H9 (cell line): ENCODE results near the gene SHISA9. TPM values are rescaled to one million over a fixed set of nuclear protein-coding genes. Genes with fewer than 3 reads are reported as not detected.

Experiments
- DNase-seq: peaks from one replicate; pipeline ENCODE4 v3.0.0-alpha.2; 2017
- H2AFZ ChIP-seq: one replicate; pipeline ENCODE4 v1.6.1; 2013; ENCODE audit warnings: mild to moderate bottlenecking, low read length, control low read depth, moderate library complexity
- H2AK5ac ChIP-seq: 2 replicates; pipeline ENCODE4 v1.6.1; 2013; ENCODE audit warnings: low read length, control low read depth, mixed read lengths; ENCODE audit not compliant: insufficient read length
- H2BK120ac ChIP-seq: one replicate; pipeline ENCODE4 v1.6.1; 2013; ENCODE audit warnings: low read depth, mild to moderate bottlenecking, low read length, control low read depth, inconsistent platforms; ENCODE audit not compliant: poor library complexity, severe bottlenecking
- H2BK12ac ChIP-seq: 2 replicates; pipeline ENCODE4 v1.6.1; 2013; ENCODE audit warnings: low read length, control low read depth, mixed read lengths, low read depth; ENCODE audit not compliant: insufficient read length
- H2BK15ac ChIP-seq: 2 replicates; pipeline ENCODE4 v1.6.1; 2013; ENCODE audit warnings: low read depth, low read length, control low read depth
- H2BK20ac ChIP-seq: one replicate; pipeline ENCODE4 v1.6.1; 2013; ENCODE audit warnings: low read depth, mild to moderate bottlenecking, low read length, control low read depth, inconsistent platforms; ENCODE audit not compliant: poor library complexity, severe bottlenecking
- H2BK5ac ChIP-seq: 2 replicates; pipeline ENCODE4 v1.6.1; 2013; ENCODE audit warnings: low read length, control low read depth, mixed read lengths; ENCODE audit not compliant: insufficient read length
- H3K14ac ChIP-seq: 2 replicates; pipeline ENCODE4 v1.6.1; 2013; ENCODE audit warnings: low read length, control low read depth; ENCODE audit not compliant: insufficient read depth
- H3K18ac ChIP-seq: 2 replicates; pipeline ENCODE4 v1.6.1; 2013; ENCODE audit warnings: low read depth, mild to moderate bottlenecking, mixed read lengths, low read length, control low read depth; ENCODE audit not compliant: insufficient read length
- H3K23ac ChIP-seq: 2 replicates; pipeline ENCODE4 v1.6.1; 2013; ENCODE audit warnings: low read length, control low read depth, mixed read lengths, low read depth; ENCODE audit not compliant: insufficient read length
- H3K23me2 ChIP-seq: 2 replicates; pipeline ENCODE4 v1.6.1; 2013; ENCODE audit warnings: low read depth, mild to moderate bottlenecking, mixed read lengths, low read length, control low read depth; ENCODE audit not compliant: insufficient read length, poor library complexity, severe bottlenecking
- H3K27ac ChIP-seq: 2 replicates; pipeline ENCODE4 v1.5.1; 2013; ENCODE audit warnings: low read length, control low read depth, mixed read lengths, low read depth; ENCODE audit not compliant: insufficient read length
- H3K27me3 ChIP-seq: 2 replicates; pipeline ENCODE4 v1.6.1; 2013; ENCODE audit warnings: low read length, control low read depth, inconsistent platforms; ENCODE audit not compliant: insufficient read depth
- H3K4ac ChIP-seq: 2 replicates; pipeline ENCODE4 v1.6.1; 2013; ENCODE audit warnings: low read depth, mild to moderate bottlenecking, control low read depth, inconsistent platforms, low read length, moderate library complexity
- H3K4me1 ChIP-seq: 2 replicates; pipeline ENCODE4 v1.6.1; 2013; ENCODE audit warnings: low read length, control low read depth, inconsistent platforms; ENCODE audit not compliant: insufficient read depth
- H3K4me2 ChIP-seq: 2 replicates; pipeline ENCODE4 v1.6.1; 2013; ENCODE audit warnings: low read length, control low read depth, mixed read lengths; ENCODE audit not compliant: insufficient read length, insufficient read depth
- H3K56ac ChIP-seq: 2 replicates; pipeline ENCODE4 v1.6.1; 2013; ENCODE audit warnings: low read depth, mild to moderate bottlenecking, mixed read lengths, low read length, control low read depth; ENCODE audit not compliant: insufficient read length
- H3K79me1 ChIP-seq: 2 replicates; pipeline ENCODE4 v1.6.1; 2013; ENCODE audit warnings: low read depth, mild to moderate bottlenecking, moderate library complexity, low read length, control low read depth, inconsistent platforms; ENCODE audit not compliant: insufficient read depth, poor library complexity, severe bottlenecking
- H3K79me2 ChIP-seq: 2 replicates; pipeline ENCODE4 v1.6.1; 2013; ENCODE audit warnings: low read length, control low read depth, inconsistent platforms; ENCODE audit not compliant: insufficient read depth
- H3K9ac ChIP-seq: 2 replicates; pipeline ENCODE4 v1.6.1; 2013; ENCODE audit warnings: low read length, control low read depth, mixed read lengths; ENCODE audit not compliant: insufficient read length; ENCODE audit errors: extremely low read depth
- H3K9me3 ChIP-seq: one replicate; pipeline ENCODE4 v1.6.1; 2013; ENCODE audit warnings: low read depth, low read length, inconsistent platforms; ENCODE audit not compliant: control insufficient read depth
- H3T11ph ChIP-seq: one replicate; pipeline ENCODE4 v1.6.1; 2013; ENCODE audit warnings: mild to moderate bottlenecking, low read length, control low read depth, inconsistent platforms
- H4K20me1 ChIP-seq: one replicate; pipeline ENCODE4 v1.6.1; 2013; ENCODE audit not compliant: control insufficient read depth, insufficient read length, insufficient read depth
- H4K5ac ChIP-seq: 2 replicates; pipeline ENCODE4 v1.6.1; 2013; ENCODE audit warnings: low read depth, mild to moderate bottlenecking, mixed read lengths, low read length, control low read depth; ENCODE audit not compliant: insufficient read length
- H4K8ac ChIP-seq: replicated peaks from 2 replicates; pipeline ENCODE4 v1.6.1; 2013; ENCODE audit warnings: low read length, control low read depth, mixed read lengths, low read depth; ENCODE audit not compliant: insufficient read length
- H4K91ac ChIP-seq: 2 replicates; pipeline ENCODE4 v1.6.1; 2013; ENCODE audit warnings: low read depth, mild to moderate bottlenecking, moderate library complexity, mixed read lengths, low read length, control low read depth; ENCODE audit not compliant: insufficient read length
- H3K27ac Mint-ChIP-seq, 3 experiments: 2 replicates in 2 of 3; 3 replicates in 1 of 3; pipeline ENCODE4 v1.8.0; 2020 to 2021; ENCODE audit warnings: mixed read lengths in 3 of 3, mild to moderate bottlenecking in 1 of 3, moderate library complexity in 1 of 3
- H3K27me3 Mint-ChIP-seq: 2 replicates; pipeline ENCODE4 v1.8.0; 2021; ENCODE audit warnings: low read depth, mild to moderate bottlenecking, moderate library complexity, mixed read lengths
- H3K36me3 Mint-ChIP-seq, 3 experiments: 2 replicates in 2 of 3; 3 replicates in 1 of 3; pipeline ENCODE4 v1.8.0; 2020 to 2021; ENCODE audit warnings: low read depth in 3 of 3, mixed read lengths in 3 of 3; ENCODE audit not compliant: insufficient read depth in 1 of 3
- H3K4me1 Mint-ChIP-seq, 2 experiments: 2 replicates each; pipeline ENCODE4 v1.8.0; 2020; ENCODE audit warnings: mixed read lengths in 2 of 2
- H3K4me3 Mint-ChIP-seq, 2 experiments: 2 replicates in 1 of 2; 3 replicates in 1 of 2; pipeline ENCODE4 v1.8.0; 2020 to 2021; ENCODE audit warnings: mild to moderate bottlenecking in 2 of 2, mixed read lengths in 2 of 2, moderate library complexity in 1 of 2
- H3K9me3 Mint-ChIP-seq, 2 experiments: 2 replicates in 1 of 2; 3 replicates in 1 of 2; pipeline ENCODE4 v1.8.0; 2020; ENCODE audit warnings: mild to moderate bottlenecking in 2 of 2, mixed read lengths in 2 of 2, moderate library complexity in 1 of 2
- CTCF ChIP-seq: fragments of 200-600 bp; sonication (generic); conservative IDR thresholded peaks from 3 replicates; pipeline ENCODE4 v1.8.0; 2021; ENCODE audit warnings: antibody characterized with exemption, mild to moderate bottlenecking
- WGBS: extraction: QIAGEN DNeasy Blood & Tissue Kit; methylation state at CpG from one replicate; pipeline ENCODE4 v1.1.7; 2013; ENCODE audit warnings: missing lambda C conversion rate, low lambda C conversion rate, mixed read lengths; ENCODE audit not compliant: insufficient read length; ENCODE audit errors: extremely low coverage; 5-methylcytosine and 5-hydroxymethylcytosine counted together
- total RNA-seq: library from RNA; stranded (reverse); gene quantifications from 2 replicates; pipeline ENCODE4 v1.2.1, GENCODE V29; 2021

The SHISA9 gene
- total RNA-seq, 1 experiment from 2014 or later = 7.0 TPM

DNA sequence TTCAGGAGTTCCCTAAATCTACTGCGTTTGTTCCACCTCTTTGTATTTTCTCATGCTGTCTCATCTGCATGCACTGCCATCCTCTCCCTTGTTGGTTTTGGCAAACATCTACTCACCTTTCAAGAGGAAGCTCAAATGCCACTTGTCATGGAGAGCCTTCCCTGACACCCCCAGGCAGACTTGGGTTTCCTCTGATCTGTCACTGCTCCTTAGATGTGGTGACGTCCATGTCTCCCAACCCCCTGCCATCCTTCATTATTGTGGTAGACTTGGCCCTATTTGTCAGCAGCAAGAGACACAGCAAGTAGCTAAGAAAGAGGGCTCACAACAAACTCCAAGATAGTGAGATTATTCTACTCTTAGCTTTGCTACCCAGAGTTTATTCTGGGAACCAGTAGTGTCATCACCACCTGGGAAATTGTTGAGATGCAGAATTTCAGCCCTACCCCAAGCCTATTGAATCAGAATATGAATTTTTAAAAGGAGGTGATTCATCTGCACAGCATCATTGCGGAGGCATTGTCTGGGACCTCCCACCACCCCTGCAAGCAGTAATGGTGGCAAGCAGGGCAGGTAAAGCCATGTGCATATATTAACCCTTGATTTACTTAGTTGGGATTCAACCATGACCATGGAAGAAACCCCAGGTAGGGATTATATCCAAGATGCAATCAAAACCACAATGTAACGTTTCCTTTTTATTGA, 248.9 kb downstream of the SHISA9 start:
- Histone ChIP-seq H2BK5ac (no peak overlapping the region), H2BK20ac (no peak overlapping the region), H3K18ac (no peak overlapping the region), H3K23ac (no peak overlapping the region), H4K5ac (no peak overlapping the region), H3K27me3 (no peaks in the 10 kb centered on the region), H3T11ph (no peak overlapping the region), H2AK5ac (no peak overlapping the region), H3K79me2 (no peaks in the 10 kb centered on the region; the same call in 1 of the 2 replicates), H3K4me1 (peaks cover 8% of the 10 kb centered on the region; the same call in 1 of the 2 replicates), H3K23me2 (no peaks in the 10 kb centered on the region), H4K20me1 (no peaks in the 10 kb centered on the region), H4K91ac (no peak overlapping the region), H2BK15ac (no peak overlapping the region), H3K56ac (no peak overlapping the region), H3K27ac (no peak overlapping the region), H2BK120ac (no peak overlapping the region), H3K4ac (no peak overlapping the region), H2BK12ac (no peak overlapping the region), H3K4me2 (no peak overlapping the region), H4K8ac (no peak overlapping the region), H2AFZ (no peak overlapping the region), H3K14ac (no peak overlapping the region), H3K79me1 (no peaks in the 10 kb centered on the region), H3K9ac (no peak overlapping the region), H3K9me3 (no peaks in the 10 kb centered on the region)
- Mint-ChIP-seq H3K9me3 (no peaks in the 10 kb centered on the region), H3K27ac (peak overlapping the region in 1 of 3 experiments; percentile 12; a peak in 1 of 7 replicates), H3K4me1 (peaks cover 22 to 24% of the 10 kb centered on the region in 2 experiments), H3K36me3 (no peaks in the 10 kb centered on the region), H3K4me3 (no peak overlapping the region), H3K27me3 (no peaks in the 10 kb centered on the region)
- WGBS = no CpG with 5 or more reads among the region's 4 CpGs
- DNase-seq = no peak
- TF ChIP-seq CTCF = no peak
